ENCODE measurements around the gene OGFR. TPM values are rescaled to one million over a fixed set of nuclear protein-coding genes. Genes with fewer than 3 reads are reported as not detected.
A peak's percentile ranks its signal among the peaks of the same experiment; 100 is the strongest.

The OGFR gene
- total RNA-seq, 1 donor = 31.0 TPM

- DNase-seq (ENCODE audit: low read depth) = peak; percentile 55
- TF ChIP-seq CTCF (IDR thresholded peaks at IDR 0.05; ENCODE audit: insufficient read depth, low read length) = no peak
- H3K4me3 ChIP-seq (ENCODE audit: low read depth, low read length) = no peak overlapping the region
These were observed 15.0 kb downstream of the OGFR start for GRCh38 chr20:62819494-62820174.

- TF ChIP-seq CTCF (IDR thresholded peaks at IDR 0.05; ENCODE audit: insufficient read depth, low read length) = no peak
These were observed 15.8 kb downstream of the OGFR start for GRCh38 chr20:62820208-62820961.

GRCh38 chr20:62820962-62821725 lies 16.5 kb downstream of the OGFR start:
- H3K4me3 ChIP-seq (ENCODE audit: low read depth, low read length) = no peak overlapping the region
- no peak for TF ChIP-seq CTCF (IDR thresholded peaks at IDR 0.05; ENCODE audit: insufficient read depth, low read length)
- no peak for DNase-seq (ENCODE audit: low read depth)

More at GRCh38 chr20:62820208-62820961, 15.8 kb downstream of the OGFR start:
- no peak overlapping the region for H3K4me3 ChIP-seq (ENCODE audit: low read depth, low read length)
- no peak for DNase-seq (ENCODE audit: low read depth)

- no peak overlapping the region for H3K4me3 ChIP-seq (ENCODE audit: low read depth, low read length)
- no peak for DNase-seq (ENCODE audit: low read depth)
- TF ChIP-seq CTCF (IDR thresholded peaks at IDR 0.05; ENCODE audit: insufficient read depth, low read length) = no peak
These were observed 17.1 kb downstream of the OGFR start for GRCh38 chr20:62821726-62822210.

- TF ChIP-seq CTCF (IDR thresholded peaks at IDR 0.05; ENCODE audit: insufficient read depth, low read length) = no peak
- no peak overlapping the region for H3K4me3 ChIP-seq (ENCODE audit: low read depth, low read length)
- no peak for DNase-seq (ENCODE audit: low read depth)
These were observed 17.7 kb downstream of the OGFR start for GRCh38 chr20:62822239-62822787.

Data from fibroblast of the aortic adventitia (primary cell).